Neural cell (in vitro differentiated cells): Measurements from ENCODE around the gene RUNX1.

Experiments
- EP300 ChIP-seq: fragments of 450-650 bp; conservative IDR thresholded peaks from 2 replicates; pipeline ENCODE4 v1.6.1; 2014; ENCODE audit warnings: antibody characterized with exemption, mild to moderate bottlenecking, moderate library complexity; ENCODE audit not compliant: poor library complexity, severe bottlenecking
- EZH2 ChIP-seq: fragments of 200-600, 300-800 bp; shearing (Covaris generic), sonication (generic); IDR thresholded peaks from 2 replicates; pipeline ENCODE4 v1.6.1; 2014; ENCODE audit warnings: antibody characterized with exemption, low read length, borderline replicate concordance, mild to moderate bottlenecking; ENCODE audit not compliant: insufficient read depth, poor library complexity, severe bottlenecking
- MXI1 ChIP-seq: fragments of 450-650 bp; conservative IDR thresholded peaks from 2 replicates; pipeline ENCODE4 v1.6.1; 2014; ENCODE audit warnings: antibody characterized with exemption, mild to moderate bottlenecking; ENCODE audit not compliant: poor library complexity, severe bottlenecking
- POLR2AphosphoS5 ChIP-seq: IDR thresholded peaks from 2 replicates; pipeline ENCODE4 v1.6.1; 2012
- RAD21 ChIP-seq: fragments of 450-650 bp; conservative IDR thresholded peaks from 2 replicates; pipeline ENCODE4 v1.6.1; 2014; ENCODE audit warnings: antibody characterized with exemption, mild to moderate bottlenecking, moderate library complexity
- SMC3 ChIP-seq: fragments of 450-650 bp; conservative IDR thresholded peaks from 2 replicates; pipeline ENCODE4 v1.6.1; 2014; ENCODE audit warnings: antibody characterized with exemption, mild to moderate bottlenecking, moderate library complexity; ENCODE audit not compliant: poor library complexity
- TAF1 ChIP-seq: IDR thresholded peaks from 2 replicates; pipeline ENCODE4 v1.6.1; 2012; ENCODE audit warnings: low read depth
- TF ChIP-seq, protein P1 (sequence below): fragments of 450-650 bp; IDR thresholded peaks from 2 replicates; pipeline ENCODE4 v1.5.1; 2014; ENCODE audit warnings: antibody characterized with exemption, mild to moderate bottlenecking, moderate library complexity; ENCODE audit not compliant: poor library complexity, severe bottlenecking
- TF ChIP-seq, protein P2 (sequence below): IDR thresholded peaks from 2 replicates; pipeline ENCODE4 v1.6.1; 2012; ENCODE audit warnings: borderline replicate concordance

DNA sequence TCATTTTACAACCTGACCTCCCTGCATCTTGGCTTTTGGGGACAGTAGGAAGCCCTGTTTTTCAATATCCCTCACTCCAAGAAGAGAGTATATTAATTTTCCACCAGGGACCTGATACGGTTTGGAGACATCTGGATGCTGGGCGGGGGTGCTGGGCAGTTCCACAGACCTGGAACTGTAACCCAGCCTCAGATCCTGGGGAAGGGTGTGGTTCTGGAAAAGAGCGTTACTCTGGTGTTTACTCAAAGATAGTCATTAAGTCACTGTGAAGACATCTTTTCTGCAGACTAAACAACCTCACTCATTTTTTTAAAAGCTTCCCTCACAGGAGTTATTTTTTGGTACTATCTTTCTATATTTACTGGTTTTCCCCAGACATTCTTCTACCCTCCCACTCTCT, 190.5 kb downstream of the RUNX1 start:
- TF ChIP-seq, protein P1, sequence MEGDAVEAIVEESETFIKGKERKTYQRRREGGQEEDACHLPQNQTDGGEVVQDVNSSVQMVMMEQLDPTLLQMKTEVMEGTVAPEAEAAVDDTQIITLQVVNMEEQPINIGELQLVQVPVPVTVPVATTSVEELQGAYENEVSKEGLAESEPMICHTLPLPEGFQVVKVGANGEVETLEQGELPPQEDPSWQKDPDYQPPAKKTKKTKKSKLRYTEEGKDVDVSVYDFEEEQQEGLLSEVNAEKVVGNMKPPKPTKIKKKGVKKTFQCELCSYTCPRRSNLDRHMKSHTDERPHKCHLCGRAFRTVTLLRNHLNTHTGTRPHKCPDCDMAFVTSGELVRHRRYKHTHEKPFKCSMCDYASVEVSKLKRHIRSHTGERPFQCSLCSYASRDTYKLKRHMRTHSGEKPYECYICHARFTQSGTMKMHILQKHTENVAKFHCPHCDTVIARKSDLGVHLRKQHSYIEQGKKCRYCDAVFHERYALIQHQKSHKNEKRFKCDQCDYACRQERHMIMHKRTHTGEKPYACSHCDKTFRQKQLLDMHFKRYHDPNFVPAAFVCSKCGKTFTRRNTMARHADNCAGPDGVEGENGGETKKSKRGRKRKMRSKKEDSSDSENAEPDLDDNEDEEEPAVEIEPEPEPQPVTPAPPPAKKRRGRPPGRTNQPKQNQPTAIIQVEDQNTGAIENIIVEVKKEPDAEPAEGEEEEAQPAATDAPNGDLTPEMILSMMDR, result no peak
- TF ChIP-seq SMC3 (no peak), EZH2 (no peak), POLR2AphosphoS5 (no peak), TAF1 (no peak), EP300 (no peak), RAD21 (no peak), MXI1 (no peak)
- TF ChIP-seq, protein P2, sequence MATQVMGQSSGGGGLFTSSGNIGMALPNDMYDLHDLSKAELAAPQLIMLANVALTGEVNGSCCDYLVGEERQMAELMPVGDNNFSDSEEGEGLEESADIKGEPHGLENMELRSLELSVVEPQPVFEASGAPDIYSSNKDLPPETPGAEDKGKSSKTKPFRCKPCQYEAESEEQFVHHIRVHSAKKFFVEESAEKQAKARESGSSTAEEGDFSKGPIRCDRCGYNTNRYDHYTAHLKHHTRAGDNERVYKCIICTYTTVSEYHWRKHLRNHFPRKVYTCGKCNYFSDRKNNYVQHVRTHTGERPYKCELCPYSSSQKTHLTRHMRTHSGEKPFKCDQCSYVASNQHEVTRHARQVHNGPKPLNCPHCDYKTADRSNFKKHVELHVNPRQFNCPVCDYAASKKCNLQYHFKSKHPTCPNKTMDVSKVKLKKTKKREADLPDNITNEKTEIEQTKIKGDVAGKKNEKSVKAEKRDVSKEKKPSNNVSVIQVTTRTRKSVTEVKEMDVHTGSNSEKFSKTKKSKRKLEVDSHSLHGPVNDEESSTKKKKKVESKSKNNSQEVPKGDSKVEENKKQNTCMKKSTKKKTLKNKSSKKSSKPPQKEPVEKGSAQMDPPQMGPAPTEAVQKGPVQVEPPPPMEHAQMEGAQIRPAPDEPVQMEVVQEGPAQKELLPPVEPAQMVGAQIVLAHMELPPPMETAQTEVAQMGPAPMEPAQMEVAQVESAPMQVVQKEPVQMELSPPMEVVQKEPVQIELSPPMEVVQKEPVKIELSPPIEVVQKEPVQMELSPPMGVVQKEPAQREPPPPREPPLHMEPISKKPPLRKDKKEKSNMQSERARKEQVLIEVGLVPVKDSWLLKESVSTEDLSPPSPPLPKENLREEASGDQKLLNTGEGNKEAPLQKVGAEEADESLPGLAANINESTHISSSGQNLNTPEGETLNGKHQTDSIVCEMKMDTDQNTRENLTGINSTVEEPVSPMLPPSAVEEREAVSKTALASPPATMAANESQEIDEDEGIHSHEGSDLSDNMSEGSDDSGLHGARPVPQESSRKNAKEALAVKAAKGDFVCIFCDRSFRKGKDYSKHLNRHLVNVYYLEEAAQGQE, result no peak
